ENCODE results near the gene AK8.

AK8 gene

DNA sequence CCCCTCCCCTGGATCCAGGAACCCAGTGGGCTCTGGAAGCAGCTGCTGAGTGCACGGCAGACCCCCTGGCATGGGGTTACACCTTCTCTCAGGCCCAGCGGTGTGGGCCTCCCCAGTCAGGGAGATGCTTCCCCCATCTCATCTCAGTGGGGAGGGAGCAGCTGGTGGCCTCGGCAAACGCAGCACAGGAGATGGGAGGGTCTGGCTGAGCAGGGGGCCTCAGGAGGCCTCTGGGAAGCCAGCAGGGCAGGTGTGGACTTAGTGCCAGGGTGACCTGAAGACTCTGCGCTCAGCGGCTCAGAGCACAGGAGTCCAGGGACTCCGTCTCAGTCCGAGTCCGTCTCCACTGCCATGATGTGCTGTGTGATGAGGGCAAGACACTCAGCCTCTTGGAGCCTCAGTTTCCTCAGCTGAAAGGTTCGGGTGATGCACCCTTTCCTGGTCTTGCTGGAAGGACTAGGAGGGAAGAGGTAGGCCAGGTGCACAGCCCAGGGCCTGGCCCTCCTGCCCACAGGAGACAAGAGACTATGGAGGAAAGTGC is 107.2 kb downstream of the AK8 start:
- no peak for DNase-seq (ENCODE audit: low spot score)

DNA sequence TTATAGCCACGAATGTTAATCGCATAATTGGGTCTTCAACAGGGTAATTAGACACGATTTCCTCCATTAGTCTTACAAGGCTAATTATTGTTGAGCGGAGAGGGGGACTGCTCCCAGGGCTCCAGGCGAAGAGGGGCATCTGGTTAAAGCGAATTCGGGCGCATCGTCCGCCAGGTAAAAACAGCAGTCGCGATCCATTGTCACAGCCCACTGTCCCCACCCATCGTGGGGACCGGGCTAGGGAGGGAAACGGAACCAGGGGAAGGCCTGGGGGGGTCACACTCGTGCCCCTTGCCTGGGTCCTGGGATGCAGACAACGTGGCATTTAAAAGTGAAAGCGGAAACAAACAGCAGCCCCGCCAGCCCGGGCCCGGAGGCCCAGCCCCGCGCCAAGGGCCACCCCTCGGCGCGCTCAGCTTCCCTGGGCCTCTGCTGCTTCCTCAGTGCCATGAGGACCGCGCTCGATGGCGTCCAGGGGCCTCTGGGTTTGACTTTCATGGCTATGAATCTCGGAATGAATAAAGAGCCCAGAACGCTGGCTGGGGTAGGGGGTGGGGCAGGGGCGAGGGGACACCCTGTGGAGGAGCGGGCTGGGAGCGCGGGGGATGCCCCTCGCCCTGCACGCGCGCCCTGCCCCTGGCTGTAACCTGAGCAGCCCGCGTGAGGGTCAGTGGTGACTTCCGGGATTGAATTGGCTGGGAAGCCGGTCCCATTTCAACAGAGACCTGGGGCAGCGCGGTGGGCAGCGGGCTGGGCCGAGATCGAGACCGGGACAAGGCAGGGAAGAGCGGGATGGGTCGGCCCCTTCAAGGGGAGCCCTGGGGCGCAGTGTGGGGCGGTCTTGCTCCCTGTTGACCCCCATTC is 107.9 kb downstream of the AK8 start:
- DNase-seq (ENCODE audit: low spot score): no peak

DNA sequence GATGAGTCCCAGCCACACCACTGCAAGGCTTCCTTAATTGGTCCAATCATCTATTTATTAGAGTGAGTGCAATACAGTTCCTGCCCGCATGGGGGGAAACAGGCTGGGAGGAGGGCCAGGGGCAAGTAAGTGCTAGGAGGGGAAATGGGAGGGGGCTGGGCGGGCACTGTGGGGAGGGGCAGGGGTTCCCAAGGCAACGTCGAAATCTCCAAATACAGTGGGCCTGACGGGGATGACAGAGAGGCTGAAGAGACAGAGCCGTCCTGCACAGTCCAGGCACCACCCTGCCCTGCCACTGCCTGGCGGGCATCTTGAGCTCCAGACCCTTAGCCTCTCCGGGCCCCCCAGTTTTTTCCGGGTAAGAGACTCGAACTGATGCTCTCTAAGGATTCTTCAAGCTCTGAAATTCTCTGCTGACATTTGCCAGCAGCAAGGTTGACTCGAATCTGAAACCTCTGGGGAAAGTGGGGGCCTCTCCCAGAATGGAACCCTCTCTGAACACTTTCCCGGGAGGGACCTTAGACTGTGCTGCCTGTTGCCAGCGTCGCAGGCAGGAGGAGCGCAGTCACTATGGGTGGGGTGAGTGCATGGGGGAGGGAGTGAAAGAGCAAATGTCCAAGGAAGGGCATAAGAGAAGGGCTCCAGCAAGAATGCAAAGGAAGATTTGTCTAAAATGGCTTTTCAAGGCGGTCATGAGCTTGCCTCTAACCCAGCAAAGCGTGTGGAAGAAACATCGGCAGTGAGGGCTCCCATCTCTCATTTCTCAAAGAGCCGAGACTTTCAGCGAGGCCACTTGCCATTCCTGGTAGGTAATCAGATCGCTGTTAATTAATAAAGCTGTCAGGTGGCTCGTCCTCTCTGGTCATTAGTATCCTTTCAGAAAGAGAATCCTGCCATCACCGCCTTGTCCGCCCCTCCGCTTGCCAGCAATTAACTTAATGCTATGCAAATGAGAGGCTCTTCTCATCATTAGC is 108.9 kb downstream of the AK8 start:
- DNase-seq (ENCODE audit: low spot score): no peak

DNA sequence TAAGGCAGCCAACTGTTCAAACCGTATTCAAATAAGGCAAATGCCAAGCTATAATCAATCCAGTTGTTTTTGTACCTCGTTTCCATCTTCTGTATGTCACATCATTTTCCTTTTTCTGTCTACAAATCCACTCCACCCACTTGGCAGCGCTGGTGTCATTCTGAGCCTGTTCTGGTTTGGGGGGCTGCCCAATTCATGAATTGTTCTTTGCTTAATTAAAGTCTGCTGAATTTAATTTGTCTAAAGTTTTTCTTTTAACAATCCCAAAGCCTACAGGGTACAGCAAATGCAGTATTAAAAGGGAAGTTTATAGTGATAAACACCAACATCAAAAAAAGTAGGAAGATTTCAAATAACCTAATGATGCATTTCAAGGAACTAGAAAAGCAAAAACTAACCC is 114.5 kb downstream of the AK8 start:
- no peak for DNase-seq (ENCODE audit: low spot score)

DNA sequence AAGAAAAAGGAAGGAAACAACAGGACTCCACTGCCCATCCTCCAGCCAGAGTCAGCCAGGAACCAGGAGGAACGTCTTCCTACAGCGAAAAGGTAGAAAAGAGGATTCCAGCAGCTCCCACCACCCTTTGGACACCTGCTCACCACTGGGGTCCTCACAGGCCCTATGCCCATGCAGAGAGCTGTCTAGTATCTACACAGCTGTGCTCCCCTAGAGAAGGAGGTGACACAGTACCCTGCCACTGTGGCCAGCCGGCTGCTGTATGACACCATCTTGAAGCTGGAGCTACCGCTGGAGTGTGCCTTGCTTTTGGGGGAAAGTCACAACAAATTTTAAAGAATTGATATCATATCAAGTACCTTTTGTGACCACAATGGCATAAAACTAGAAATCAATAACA is 115.2 kb downstream of the AK8 start:
- no peak for DNase-seq (ENCODE audit: low spot score)

DNA sequence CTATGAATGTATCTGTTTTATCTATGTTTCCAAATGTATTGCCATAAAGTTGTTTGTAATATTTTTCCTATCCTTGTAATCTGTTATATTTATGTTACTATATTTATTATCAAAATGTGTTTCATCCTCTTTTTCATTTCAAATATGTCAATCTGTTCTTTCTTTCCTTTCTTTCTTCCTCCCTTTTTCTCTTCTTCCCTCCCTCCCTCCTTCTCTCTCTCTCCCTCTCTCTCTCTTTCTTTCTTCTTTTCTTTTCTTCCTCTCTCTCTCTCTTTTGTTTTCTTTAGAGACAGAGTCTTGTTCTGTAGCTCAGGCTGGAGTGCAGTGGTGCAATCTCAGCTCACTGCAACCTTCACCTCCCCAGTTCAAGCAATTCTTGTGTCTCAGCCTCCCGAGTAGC is 116.5 kb downstream of the AK8 start:
- DNase-seq (ENCODE audit: low spot score): no peak

DNA sequence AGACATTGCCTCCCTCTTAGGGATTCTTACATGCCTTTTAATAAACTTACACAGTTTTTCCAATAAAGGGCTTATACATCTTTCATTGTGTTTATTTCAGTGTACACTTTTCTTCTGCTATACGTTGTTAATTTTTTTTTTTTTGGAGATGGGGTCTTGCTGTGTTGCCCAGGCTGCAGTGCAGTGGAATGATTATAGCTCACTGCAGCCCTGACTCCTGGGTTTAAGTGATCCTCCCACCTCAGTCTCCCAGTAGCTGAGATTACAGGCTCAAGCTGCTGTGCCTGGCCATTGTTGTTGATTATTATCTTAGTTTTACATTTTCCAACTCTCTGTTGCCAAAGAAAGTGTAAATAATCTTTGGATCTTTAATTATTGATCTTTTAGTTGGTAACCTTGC is 118.0 kb downstream of the AK8 start:
- no peak for DNase-seq (ENCODE audit: low spot score)

DNA sequence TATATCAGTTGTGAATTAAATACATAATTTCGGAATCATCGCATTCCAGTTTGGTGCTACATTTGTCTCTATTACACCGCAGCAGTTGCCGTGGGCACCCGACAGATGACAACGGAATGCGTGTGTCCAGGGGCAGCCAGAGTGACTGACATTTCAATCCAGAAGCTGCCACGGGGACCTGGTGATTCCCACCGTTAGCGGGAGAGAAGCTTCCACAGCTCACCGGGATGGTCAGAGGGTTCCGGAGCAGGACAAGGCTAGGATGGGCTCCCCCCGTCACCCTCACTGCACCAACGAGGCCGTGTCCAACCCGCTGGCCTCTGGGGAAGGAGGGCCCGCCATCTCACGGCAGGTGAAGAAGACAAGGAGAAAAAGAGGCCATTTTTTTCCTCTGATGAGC is 121.1 kb downstream of the AK8 start:
- DNase-seq (ENCODE audit: low spot score): no peak

DNA sequence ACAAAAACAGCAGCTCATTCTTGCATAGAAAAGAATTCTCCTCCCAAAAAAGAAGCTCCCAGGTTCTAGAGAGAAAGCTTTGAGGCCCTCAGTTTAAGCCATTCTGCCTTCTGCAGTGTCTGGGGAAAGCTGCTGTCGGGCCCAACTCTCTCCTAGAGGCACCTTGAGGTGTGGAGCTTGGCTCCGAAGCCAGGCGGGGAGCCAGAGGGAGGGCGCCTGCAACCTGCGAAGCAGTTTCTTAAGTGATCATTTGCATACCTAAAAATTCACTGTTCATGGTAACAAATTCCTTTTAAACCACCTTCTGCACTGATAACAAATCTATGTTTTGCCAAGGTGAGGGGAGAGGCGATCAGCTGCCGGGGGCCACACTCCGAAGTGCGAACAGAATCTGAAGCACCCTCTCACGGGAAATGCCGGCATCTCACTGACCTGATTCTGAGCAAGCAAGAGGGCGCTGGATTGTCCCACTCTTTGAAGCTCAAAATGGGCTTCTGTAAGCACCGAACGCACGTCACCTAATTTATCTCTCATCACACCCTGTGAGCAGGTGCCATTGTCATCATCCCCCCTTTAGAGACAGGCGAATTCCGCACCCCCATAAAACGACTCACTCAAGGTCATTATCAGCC is 121.8 kb downstream of the AK8 start:
- no peak for DNase-seq (ENCODE audit: low spot score)

DNA sequence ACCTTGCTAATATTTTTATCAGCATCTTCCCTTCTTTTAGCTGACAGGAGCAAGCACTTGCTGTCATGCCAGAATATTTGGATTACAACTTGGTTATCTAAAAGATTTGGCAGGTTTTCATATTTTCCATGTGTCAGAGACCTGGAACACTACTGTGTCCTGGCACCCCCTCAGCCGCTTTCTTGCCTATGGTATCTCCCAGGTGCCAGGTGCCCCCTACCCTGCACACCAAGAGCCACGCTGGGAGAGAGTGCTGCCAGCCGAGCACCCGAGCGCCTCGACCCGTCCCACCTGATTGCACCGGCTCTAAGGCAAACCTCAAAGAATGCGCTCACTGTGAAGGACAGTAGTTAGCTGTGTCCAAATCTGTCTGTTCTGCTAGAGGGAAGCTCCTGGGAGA is 123.0 kb downstream of the AK8 start:
- no peak for DNase-seq (ENCODE audit: low spot score)

DNA sequence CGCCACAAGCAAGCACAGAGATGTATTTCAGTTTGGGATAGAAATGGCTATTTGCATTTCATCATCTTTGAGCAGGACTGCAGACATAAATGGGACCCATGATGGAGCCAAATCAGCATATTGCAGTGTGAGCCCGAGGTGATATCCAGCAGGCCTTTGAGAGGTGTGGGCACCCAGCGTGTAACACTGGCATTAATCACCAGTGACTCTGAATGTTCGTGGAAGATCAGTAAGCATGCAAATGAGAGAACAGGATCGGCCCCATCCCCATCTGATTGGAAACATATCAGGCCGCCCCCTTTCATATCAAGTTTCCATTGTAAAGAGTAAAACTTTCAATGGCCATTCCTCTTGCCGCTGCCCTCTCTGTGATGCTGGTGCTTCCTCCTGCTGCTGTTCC is 123.8 kb downstream of the AK8 start:
- DNase-seq (ENCODE audit: low spot score): no peak

DNA sequence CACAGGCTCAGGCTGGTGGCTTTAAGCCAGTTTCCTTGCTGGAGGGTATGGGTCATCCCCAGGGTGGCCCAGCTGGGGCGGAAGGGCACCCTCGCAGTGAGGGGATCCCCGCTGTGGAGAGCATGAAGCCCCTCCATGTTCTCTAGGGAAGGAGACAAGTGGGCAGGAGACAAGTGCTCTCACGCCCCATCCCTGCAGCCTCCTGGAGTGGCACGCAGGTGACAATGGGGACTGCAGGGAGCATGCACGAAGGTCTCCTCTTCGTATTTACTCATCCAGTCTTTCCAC is 124.5 kb downstream of the AK8 start:
- DNase-seq (ENCODE audit: low spot score): no peak

DNA sequence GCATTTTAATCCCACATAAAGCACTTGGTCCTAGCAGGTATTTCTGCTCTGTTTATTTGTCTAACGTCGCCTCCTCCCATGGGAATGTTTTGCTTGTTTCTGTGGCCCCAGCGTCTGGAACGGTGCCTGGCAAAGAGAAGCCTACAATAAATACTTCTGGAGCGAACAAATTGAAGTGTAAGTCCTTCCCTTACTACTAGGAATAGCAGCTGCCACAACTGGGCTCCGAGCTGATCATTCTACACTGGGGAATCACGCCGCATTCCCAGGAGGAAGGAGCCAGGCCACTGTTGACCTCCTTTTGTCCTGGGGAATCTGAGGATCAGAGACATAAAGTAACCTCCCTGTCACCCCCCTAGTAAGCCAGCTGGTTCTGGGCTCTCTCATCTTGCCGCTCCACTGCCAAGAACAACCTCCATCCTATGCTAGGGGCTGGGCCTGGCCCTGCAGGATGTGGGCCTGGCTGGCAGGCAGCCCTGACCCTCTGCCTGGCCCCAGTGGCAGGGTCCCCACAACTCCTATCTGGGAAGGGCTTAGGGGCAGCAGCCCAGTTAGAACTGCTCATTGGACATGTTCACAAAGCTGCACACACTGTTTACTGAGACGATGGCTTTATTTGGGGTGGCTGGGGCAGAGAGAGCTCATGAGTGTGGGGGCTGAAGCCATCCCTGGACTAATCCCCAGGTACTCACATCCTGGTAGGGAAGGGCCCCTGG is 125.0 kb downstream of the AK8 start:
- DNase-seq (ENCODE audit: low spot score): no peak

DNA sequence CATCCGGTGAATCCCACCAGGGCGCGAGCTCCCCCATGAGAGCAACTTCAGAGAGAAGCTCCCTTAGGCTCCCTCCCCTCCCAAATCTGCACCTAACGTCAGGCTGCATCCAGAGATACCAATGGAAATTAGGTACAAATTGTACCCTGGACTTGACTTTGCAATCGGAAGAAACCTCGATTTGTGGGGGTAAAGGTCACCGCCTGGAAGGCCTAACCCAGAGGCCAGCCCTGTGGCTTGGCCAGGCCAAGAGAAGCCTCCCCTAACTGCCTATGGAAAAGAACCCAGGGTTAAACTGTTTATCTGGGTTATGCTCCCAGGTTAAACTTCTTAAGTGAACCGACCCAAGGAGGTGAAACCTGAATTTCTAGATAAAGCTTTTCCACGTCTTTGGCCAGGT is 127.4 kb downstream of the AK8 start:
- no peak for DNase-seq (ENCODE audit: low spot score)

DNA sequence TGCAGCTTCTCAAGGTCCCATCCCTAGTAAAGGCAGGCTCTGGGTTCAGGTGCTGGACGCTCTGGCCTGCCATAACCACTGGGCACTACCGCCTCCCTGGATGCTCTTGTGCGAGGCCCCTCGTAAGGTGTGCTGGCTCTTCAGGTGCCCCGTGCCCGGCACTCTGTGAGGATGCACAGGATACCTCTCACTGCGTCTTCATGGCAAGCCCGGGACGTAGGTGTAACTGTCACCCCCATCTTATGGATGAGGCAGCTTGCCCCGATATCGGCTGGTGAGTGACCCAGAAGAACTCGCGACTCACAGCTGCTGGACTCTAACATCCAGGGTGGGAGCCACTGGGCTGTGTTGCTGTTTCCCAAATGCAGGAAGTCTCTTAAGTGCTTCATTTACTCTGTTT is 128.8 kb downstream of the AK8 start:
- DNase-seq (ENCODE audit: low spot score): no peak

DNA sequence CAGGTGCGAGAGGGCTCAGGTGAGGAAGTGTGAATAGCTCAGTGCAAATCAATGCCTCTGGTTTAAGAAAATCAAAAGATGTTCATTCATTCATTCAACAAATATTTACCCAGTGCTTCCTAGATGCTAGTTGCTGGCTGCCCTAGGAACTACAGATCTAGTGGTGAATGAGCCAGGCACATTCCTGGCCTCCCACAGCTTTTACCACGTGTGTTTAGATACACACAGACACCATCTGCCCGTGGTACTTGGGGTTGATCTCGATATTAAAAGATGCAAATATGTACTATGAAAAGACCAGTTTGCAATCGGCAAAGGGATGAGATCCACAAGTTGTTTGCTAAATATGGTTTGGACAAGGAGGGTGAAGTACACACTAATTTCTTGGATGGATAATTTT is 129.6 kb downstream of the AK8 start:
- no peak for DNase-seq (ENCODE audit: low spot score)

DNA sequence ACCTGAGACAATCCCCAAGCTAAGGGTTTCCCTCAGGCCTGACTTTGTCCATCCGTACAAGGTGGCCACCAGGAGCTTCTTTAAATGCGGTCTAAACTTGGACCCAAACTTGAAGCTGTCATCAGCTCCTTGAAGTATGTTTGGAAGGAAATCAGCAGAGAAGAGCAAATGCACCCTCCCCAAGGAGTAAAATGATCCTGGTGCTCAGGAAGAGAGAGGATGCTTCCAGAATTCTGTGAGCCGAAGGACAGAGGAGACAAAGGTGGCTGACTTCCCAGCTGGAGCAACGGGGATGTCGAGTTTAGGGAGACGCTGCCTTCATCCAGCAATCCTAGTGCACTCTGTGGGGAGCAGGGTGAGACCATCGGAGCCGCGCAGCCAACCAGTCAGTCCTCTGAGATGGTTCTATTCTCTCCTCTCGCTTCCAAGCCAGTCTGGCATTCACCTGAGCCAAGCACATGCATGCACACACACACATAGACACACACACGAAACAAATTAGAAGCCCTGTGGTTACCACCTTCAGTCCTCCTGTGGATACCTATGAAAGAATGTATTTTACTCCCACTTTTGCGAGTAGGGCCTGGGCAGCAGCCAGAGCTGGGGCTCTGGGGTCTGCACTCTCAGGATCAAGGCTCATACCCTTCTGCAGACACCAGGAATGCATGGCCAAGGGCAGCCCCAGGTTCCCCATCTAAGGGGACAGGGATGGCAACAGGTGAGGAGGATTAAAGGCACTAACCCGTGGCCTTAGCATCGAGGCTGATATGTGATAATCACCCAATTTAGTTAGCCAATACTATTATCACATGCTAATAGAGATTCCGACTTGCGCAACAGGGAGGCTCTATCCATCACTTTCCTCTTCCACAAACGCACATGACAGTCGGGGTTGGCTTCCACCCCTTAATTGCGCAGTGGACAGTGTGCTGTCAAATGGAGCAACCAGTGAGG is 132.1 kb downstream of the AK8 start:
- no peak for DNase-seq (ENCODE audit: low spot score)

DNA sequence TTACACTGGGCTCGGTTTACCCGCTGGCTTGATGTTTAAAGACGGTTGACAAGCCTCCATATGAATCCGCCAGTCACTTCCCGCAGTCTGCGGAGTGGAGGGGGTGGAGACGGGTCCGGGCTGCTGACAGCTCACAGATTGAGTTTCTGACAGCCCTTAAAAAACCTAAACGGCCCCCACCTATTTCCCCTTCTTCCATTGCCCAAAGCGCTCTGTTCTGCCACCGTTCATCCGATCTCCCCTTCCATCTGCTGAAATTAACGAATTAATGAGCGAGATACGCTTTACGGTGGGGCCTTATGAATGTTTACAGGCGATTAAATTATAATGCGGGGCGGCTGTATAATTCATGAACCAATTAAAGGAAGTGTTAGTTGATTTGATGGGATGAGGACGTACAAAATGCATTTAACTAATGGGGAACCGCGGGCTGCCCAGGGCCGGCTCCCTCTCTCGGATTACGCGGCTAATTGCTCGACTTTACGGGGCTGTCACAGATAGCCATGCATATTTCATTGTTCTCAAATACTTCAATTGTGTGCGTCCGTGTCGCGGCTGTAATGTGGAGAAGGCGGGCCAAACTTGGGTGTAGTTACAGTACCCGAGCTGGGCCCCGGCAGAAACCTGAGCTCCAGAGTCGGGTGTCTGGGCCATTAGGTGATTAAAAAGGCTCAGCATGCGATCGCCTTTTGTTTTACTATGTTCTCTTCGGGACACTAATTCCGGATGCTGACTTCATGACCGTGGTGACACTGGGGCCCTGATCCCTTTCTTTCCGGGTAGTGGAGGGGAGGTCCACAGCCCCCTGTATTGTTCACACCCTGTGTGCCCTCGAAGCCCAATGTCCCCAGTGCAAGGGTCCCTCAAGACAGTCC is 133.0 kb downstream of the AK8 start:
- DNase-seq (ENCODE audit: low spot score): no peak

DNA sequence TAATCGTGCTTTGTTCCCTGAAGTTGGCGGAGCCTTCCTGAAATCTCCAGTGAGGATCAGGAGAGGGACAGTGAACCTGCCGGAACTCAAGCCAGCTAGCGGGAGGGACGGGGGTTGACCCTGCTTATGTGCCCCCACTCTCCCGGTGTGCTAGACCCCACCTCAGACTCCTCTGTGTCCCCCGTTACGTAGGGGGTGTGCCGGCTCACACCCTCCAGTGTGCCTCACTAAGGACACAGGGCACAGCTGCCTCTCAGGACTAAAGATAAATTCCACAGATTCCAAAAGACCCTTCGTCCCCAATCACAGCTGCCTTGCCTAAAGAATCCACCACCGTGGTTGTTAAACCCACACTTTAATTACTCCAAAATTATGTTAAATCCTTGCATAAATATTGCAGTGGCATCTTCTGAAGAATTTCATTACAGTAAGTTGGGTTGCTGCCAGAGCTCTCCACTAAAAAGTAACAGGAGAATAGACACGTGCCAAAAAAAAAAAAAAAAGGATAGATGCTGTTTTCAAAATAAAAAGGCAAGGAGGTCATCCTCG is 134.1 kb downstream of the AK8 start:
- DNase-seq (ENCODE audit: low spot score): no peak

All from putamen (tissue), 1 donor.